Smooth muscle cell of trachea (primary cell): Measurements from ENCODE around the gene FAU. TPM values are rescaled to one million over a fixed set of nuclear protein-coding genes. Genes with fewer than 3 reads are reported as not detected.

ENCODE experiments used
- total RNA-seq: library from RNA; depleted of rRNA; stranded (reverse); fragments of >200 nt; gene quantifications from 2 replicates; pipeline ENCODE4 v1.2.1, GENCODE V29; 2014

The FAU gene
- 159 and 247 TPM in 2 replicates for total RNA-seq

DNA sequence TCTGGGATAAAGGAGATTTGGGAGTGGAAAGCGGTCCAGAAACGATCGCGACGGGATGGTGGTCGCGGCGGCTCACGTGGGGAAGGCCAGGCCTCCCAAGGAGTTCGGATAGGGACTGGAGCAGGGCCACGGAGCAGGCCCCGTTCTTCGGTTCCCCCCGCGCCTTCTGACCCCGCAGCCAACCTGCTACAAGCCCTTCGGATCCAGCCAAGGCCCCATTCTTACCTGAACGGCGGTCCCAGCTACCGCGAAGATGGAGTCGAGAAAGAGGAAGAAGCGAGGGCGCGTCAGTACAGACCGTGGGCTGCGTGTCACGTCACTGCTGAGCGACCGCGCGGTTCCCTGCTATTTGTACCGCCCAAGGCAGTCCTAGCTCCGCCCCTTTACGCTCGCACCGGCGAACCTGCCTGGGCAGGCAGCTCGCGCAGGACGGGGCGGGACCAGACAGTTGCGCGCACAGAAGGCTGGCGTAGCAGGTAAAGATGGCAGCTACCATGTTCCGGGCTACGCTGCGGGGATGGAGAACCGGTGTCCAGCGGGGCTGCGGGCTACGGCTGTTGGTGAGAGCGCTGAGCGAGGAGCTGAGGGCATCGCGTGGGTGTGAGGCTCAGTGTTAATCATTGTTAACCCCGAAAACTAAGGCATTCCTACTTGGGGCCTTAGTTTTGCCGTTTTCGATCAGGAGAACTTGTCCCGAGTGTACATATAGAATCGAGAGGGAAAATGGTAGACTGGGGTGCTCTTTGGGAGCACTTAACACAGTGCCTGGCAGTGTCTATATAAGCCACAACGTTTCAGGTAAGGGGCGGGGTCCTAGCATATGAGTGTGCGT is at the start of gene FAU, which contains the start of gene MRPL49:
FAU (minus strand) TSS at position 270 of the 832 bp plus-strand sequence. CDS start 321 bp downstream, outside the sequence.
MRPL49 (plus strand) TSS at position 457 of the 832 bp plus-strand sequence; CDS start at position 483, 26 bp downstream.

DNA sequence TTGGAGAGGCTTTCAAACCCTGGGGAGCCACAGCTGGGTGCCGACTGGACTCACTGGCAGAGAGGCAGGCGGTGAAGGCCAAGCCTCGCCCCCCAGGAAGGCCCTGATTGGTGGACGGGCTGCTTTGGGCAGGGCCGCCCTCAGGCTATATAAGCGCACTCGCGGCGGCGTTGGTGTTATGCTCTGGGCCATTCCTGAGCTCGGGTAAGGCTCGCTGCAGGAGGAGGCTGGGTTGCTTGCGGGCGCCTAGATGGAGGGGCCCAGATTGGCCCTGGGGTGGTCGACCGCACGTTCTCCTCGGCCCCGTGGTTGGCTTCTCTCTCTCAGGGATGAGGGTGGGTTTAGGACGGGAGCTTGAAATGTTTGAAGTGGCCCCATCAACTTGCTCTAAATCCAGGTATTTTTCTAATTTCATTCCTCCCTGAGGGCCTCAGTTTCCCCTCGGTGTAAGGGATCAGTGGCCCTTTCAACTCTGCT is 48.2 kb upstream of the FAU start, which contains the start of gene SPDYC:
SPDYC (plus strand) TSS at position 176 of the 477 bp plus-strand sequence. CDS start 1,125 bp downstream, outside the sequence.

DNA sequence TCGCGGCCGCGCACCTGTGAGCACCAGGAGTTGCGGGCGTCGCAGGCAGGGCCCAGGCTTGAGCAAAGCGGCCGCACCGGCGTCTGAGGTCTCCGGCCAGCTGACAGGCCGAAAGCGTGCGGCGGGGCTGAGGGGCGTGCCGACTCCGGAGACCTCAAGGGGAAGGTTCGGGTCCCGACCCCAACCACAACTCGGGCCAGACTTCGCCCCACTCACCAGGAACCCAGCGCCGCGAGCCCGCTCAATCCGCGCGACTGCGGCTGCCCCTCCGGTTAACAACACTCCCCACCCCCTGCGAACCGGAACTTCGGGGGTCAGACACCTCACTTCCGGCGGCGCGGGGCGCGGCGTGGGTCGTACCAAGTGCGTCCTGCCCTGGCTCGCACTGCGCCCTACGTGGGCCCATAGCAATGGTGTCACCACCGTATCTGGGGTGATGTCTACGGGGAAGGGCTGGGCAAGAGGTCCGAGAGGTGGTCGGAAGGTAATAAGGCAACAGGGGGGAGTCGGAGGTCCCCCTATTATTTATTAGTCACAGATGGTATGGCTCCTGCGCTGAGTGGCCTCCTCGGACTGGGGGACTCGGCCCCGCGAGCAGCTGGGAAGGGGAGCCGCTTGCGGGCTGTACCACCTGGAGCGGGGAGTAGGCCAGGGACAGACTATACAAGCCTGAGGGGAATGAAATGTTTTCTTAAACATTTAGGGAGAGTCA is 12.5 kb upstream of the FAU start, which contains the start of gene SYVN1:
SYVN1 (minus strand) TSS at position 280 of the 712 bp plus-strand sequence. CDS start 918 bp downstream, outside the sequence.

DNA sequence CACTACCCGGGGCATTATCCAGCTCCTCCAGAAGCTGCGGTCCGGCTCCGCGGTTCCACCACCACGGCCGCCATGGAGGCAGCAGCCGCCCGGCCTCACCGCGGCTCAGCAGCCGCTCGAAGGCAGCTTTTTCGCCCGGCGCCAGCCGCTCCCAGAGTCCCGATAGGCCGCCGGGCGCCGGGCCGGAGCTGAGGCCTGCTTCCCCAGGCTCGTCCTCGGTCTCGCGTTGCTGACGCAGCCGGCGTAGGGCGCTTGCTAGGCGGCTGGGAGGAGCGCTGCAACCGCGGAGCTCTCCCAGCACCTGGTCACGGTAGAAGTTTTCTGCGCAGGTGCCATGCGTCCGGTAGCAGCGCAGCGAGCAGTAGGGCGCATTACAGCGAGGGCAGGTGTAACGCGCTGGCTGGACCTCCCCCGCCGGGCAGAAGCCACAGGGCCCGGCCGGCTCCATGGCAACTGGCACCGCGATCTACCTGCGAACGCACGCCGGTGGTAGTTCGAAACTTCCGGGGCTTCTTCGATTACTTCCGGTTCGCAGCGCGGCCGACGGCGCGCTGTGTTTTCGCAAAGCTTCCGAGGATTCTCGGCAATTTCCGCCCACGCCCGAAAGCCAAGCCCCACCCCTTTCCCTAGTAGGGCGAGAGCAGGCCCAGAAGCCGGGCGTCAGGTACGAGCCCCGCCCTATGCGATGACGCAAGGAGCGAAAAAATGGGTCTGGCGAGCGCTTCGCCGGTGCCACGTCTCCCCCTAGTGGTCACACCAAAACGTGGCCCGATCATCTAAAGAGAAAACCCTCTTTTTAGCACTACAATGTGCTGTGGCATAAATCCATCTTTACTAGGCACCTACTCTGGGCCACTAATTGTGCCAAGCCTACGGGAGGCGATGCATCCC is 4.5 kb downstream of the FAU start, which contains the start of gene ZNHIT2:
ZNHIT2 (minus strand) TSS at position 496 of the 891 bp plus-strand sequence; CDS start at position 448, 48 bp downstream.

DNA sequence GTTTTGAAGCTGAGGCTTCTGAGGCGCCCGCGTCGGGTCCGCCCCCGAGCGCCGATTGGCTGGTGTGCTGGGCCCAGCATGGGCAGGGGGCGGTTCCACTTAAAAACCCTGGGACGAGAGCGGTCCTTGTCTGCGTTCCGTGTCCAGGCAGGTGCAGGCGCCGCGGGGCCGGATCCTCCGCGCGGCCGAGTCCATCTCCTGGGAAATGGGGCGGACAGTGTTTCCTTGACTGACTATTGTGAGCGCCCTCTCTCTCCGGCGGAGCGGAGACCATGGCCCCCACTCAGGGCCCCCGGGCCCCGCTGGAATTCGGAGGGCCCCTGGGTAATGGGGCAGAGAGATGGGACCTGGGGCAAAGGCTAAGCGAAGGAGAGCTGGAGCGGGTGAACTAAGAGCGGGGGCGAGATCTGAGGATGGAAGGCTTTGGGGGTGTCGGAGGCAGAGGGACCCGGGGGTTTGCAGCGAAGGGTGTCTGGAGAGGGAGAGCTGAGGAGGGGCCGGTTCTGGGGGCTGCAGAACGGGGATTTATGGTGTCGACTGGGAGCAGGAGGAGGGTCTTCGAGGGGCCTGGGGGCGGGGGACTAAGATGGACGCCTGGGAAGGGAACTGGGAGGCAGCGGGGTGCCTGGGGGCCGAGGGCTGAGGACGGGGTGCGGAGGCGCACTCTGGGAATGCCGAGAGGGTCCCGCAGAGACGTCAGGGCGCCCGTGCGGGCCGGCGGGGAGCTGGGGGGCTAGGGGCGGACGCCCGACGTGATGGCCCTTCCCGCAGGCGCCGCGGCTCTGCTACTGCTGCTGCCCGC is 10.0 kb downstream of the FAU start, which contains the start of gene TM7SF2:
TM7SF2 (plus strand) TSS at position 129 of the 802 bp plus-strand sequence; CDS start at position 273, 144 bp downstream.

DNA sequence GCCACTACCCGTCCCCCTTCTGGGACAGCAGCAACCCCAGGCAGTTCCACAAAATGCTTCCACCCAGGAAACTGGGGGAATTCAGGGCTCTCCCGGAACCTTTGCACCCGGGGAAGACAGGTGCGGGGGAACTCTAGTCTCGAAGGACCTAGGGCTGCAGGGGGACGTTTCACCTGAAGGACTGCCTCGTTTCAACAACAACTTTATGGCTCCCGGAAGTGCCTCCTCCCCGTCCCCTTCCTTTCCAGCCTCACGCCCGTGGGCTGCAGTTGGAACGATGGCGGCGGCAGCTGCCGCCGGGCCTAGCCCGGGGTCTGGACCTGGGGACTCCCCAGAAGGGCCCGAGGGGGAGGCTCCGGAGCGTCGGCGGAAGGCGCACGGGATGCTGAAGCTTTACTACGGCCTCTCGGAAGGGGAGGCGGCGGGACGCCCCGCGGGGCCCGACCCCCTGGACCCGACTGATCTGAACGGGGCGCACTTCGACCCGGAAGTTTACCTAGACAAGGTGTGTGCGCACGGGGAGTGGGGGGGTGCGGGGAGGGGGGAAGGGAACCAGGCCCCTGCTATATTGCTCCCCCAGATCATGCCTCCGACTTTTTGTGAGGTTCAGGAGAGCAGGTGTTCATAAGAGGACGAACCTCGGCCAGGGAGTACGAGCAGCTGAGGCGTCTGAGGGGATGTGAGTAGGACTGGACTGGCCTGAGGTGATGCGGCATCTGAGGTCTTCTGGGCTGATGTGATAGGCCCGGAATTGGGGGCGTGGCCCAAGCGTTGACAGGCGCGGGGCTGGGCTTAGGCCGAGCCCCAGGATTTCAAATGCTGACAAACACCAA is 25.7 kb downstream of the FAU start, which contains the start of gene VPS51:
VPS51 (plus strand) TSS at position 241 of the 833 bp plus-strand sequence; CDS start at position 278, 37 bp downstream.

DNA sequence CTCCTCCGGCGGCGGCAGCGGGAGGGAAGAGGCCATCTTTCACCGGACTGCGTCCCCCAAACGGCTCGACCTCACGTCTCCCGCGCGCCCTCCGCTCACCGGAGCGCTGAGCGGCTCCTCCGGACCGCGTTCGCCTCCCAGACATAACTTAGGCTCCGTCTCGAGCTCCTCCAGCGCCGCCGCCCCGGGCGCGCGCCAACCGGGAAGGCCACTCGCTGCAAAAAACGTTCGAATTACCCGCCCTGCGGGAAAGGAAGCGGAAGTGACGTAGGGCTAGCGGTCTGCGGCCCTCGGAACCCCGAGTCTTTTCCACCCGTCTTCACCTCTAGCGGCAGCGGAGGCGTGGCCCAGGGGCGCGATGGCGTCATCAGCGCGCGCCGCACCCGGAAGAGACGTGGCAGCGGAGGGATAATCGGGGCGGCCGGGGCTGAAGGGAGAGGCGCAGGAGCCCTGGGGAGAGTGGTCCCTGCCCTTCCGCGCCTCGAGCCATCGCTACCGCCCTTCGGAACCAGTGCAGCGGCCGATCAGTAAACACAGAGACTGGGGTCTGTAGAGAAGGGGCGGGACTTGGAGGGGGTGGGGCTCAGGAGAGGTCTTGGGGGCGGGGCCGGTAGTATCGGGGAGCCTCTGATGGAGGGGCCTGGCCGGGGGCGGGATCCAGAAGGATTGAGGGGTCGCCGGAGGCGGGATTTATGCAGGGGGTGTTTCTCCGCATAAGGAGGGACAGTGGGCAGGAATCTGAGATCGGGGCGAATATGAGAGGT is 37.9 kb downstream of the FAU start, which contains the start of the genes CDCA5 and ZFPL1:
CDCA5 (minus strand) TSS at position 207 of the 764 bp plus-strand sequence; CDS start at position 145, 62 bp downstream.
ZFPL1 (plus strand) TSS at position 389 of the 764 bp plus-strand sequence. CDS start 477 bp downstream, outside the sequence.

Other genes with a start within 250 kb of the FAU start
- gene EHD1, start 243.5 kb downstream of the FAU start, total RNA-seq: 87.1 and 151 TPM in 2 replicates
- gene ATG2A, start 204.9 kb downstream of the FAU start, total RNA-seq: 19.6 and 20.5 TPM in 2 replicates
- 9.2 and 17.0 TPM in 2 replicates for gene PPP2R5B, start 197.4 kb downstream of the FAU start, total RNA-seq
- not detected in 2 replicates for gene GPHA2, start 186.2 kb downstream of the FAU start, total RNA-seq
- gene MAJIN, start 150.0 kb downstream of the FAU start, total RNA-seq: not detected in 2 replicates
- 1.0 and 2.5 TPM in 2 replicates for gene BATF2, start 125.2 kb downstream of the FAU start, total RNA-seq
- 108 and 119 TPM in 2 replicates for gene ARL2, start 108.0 kb downstream of the FAU start, total RNA-seq
- 12.9 and 23.5 TPM in 2 replicates for gene SNX15, start 94.7 kb downstream of the FAU start, total RNA-seq
- 9.2 and 14.4 TPM in 2 replicates for gene SAC3D1, start 80.9 kb downstream of the FAU start, total RNA-seq
- gene NAALADL1, start 63.6 kb downstream of the FAU start, total RNA-seq: 38.2 and 46.3 TPM in 2 replicates
- gene CDCA5, start 38.1 kb downstream of the FAU start, total RNA-seq: 1.2 and 9.7 TPM in 2 replicates
- gene ZFPL1, start 37.9 kb downstream of the FAU start, total RNA-seq: 38.5 and 47.6 TPM in 2 replicates
- 170 and 228 TPM in 2 replicates for gene VPS51, start 25.9 kb downstream of the FAU start, total RNA-seq
- gene TM7SF2, start 10.3 kb downstream of the FAU start, total RNA-seq: 16.4 and 23.3 TPM in 2 replicates
- 9.2 and 15.9 TPM in 2 replicates for gene ZNHIT2, start 4.4 kb downstream of the FAU start, total RNA-seq
- 50.4 and 55.6 TPM in 2 replicates for gene MRPL49, start 187 bp upstream of the FAU start, total RNA-seq
- 19.8 and 22.7 TPM in 2 replicates for gene SYVN1, start 12.4 kb upstream of the FAU start, total RNA-seq
- gene SPDYC, start 48.1 kb upstream of the FAU start, total RNA-seq: not detected in 2 replicates
- gene CAPN1, start 59.8 kb upstream of the FAU start, total RNA-seq: 175 and 262 TPM in 2 replicates
- 2.3 and 9.6 TPM in 2 replicates for gene POLA2, start 139.8 kb upstream of the FAU start, total RNA-seq
- gene CDC42EP2, start 192.7 kb upstream of the FAU start, total RNA-seq: 33.2 and 47.8 TPM in 2 replicates
- 49.3 and 51.1 TPM in 2 replicates for gene DPF2, start 211.7 kb upstream of the FAU start, total RNA-seq
- gene TIGD3, start 232.6 kb upstream of the FAU start, total RNA-seq: under 0.01 TPM in 1 of 2 replicates, not detected in the other